ENCODE data around the gene DDX39B. TPM values are rescaled to one million over a fixed set of nuclear protein-coding genes. Genes with fewer than 3 reads are reported as not detected.

The DDX39B gene
- total RNA-seq, 1 experiment from 2014 or later = 813 TPM

DNA sequence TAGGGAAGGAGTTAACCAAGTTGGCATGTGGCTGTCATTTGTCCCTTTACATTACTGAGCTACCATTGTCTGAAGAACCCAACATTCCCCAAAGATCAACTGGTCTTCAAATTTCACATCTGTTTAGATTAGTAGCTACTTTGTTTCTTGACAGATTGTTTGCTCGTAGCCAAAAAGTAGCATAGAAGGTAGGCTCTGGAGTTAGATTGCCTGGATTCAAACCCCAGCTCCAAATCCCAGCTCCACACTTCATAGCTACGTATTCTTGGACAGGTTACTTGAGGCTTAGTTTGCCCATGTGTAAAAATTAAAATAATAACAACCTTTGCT, 6.7 kb upstream of the DDX39B start:
- WGBS (ENCODE audit: extremely low coverage, insufficient read length, low lambda C conversion rate) = no CpG with 5 or more reads among the region's 2 CpGs
- Histone ChIP-seq H3K23ac (ENCODE audit: insufficient read length, low read depth, low read length) (no peak overlapping the region), H2BK12ac (ENCODE audit: insufficient read length, low read depth, low read length) (no peak overlapping the region), H3K18ac (ENCODE audit: insufficient read length, low read depth, low read length) (no peak overlapping the region), H3T11ph (ENCODE audit: low read length) (no peak overlapping the region), H3K14ac (ENCODE audit: insufficient read depth, low read length) (no peak overlapping the region), H4K5ac (ENCODE audit: insufficient read length, low read depth, low read length) (no peak overlapping the region), H4K91ac (ENCODE audit: insufficient read length, low read depth, low read length) (no peak overlapping the region), H2BK20ac (ENCODE audit: low read depth, low read length, poor library complexity, severe bottlenecking) (no peak overlapping the region), H3K56ac (ENCODE audit: insufficient read length, low read depth, low read length) (no peak overlapping the region), H3K27ac (ENCODE audit: insufficient read length, low read depth, low read length) (no peak overlapping the region), H2AK5ac (ENCODE audit: insufficient read length, low read length) (no peak overlapping the region), H3K4me2 (ENCODE audit: insufficient read depth, insufficient read length, low read length) (no peak overlapping the region), H3K27me3 (ENCODE audit: insufficient read depth, low read length) (no peaks in the 10 kb centered on the region), H4K8ac (replicated peaks; ENCODE audit: insufficient read length, low read depth, low read length) (no peak overlapping the region), H2BK120ac (ENCODE audit: low read depth, low read length, poor library complexity, severe bottlenecking) (no peak overlapping the region), H2BK15ac (ENCODE audit: low read depth, low read length) (no peak overlapping the region), H3K4ac (ENCODE audit: low read depth, low read length) (no peak overlapping the region), H3K4me1 (ENCODE audit: insufficient read depth, low read length) (no peaks in the 10 kb centered on the region; the same call in 1 of the 2 replicates), H4K20me1 (ENCODE audit: control insufficient read depth, insufficient read depth, insufficient read length) (no peaks in the 10 kb centered on the region), H3K9me3 (ENCODE audit: control insufficient read depth, low read depth, low read length) (no peaks in the 10 kb centered on the region), H3K79me1 (ENCODE audit: insufficient read depth, low read depth, low read length, poor library complexity, severe bottlenecking) (peaks cover 3% of the 10 kb centered on the region), H3K79me2 (ENCODE audit: insufficient read depth, low read length) (no peaks in the 10 kb centered on the region; the same call in 1 of the 2 replicates), H3K23me2 (ENCODE audit: insufficient read length, low read depth, low read length, poor library complexity, severe bottlenecking) (no peaks in the 10 kb centered on the region), H2BK5ac (ENCODE audit: insufficient read length, low read length) (no peak overlapping the region), H3K9ac (ENCODE audit: extremely low read depth, insufficient read length, low read length) (no peak overlapping the region), H2AFZ (ENCODE audit: low read length) (no peak overlapping the region)
- H3K4me3 Mint-ChIP-seq = peak overlapping the region in 1 of 2 experiments; percentile 70; a peak in 2 of 5 replicates
- H3K36me3 Mint-ChIP-seq (ENCODE audit: insufficient read depth in 1 of 3, low read depth in 3 of 3) = peaks cover 6 to 32% (median 23%) of the 10 kb centered on the region in 3 experiments; a peak in 6 of 7 replicates
- no peaks in the 10 kb centered on the region for H3K9me3 Mint-ChIP-seq
- no peaks in the 10 kb centered on the region for H3K27me3 Mint-ChIP-seq (ENCODE audit: low read depth)
- peak overlapping the region in 1 of 3 experiments; percentile 33; a peak in 1 of 7 replicates for H3K27ac Mint-ChIP-seq
- no peak for DNase-seq
- peaks cover 13 to 25% of the 10 kb centered on the region in 2 experiments for H3K4me1 Mint-ChIP-seq
- TF ChIP-seq, protein P1, sequence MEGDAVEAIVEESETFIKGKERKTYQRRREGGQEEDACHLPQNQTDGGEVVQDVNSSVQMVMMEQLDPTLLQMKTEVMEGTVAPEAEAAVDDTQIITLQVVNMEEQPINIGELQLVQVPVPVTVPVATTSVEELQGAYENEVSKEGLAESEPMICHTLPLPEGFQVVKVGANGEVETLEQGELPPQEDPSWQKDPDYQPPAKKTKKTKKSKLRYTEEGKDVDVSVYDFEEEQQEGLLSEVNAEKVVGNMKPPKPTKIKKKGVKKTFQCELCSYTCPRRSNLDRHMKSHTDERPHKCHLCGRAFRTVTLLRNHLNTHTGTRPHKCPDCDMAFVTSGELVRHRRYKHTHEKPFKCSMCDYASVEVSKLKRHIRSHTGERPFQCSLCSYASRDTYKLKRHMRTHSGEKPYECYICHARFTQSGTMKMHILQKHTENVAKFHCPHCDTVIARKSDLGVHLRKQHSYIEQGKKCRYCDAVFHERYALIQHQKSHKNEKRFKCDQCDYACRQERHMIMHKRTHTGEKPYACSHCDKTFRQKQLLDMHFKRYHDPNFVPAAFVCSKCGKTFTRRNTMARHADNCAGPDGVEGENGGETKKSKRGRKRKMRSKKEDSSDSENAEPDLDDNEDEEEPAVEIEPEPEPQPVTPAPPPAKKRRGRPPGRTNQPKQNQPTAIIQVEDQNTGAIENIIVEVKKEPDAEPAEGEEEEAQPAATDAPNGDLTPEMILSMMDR (conservative IDR thresholded peaks at IDR 0.05) = no peak
